Mucosa of descending colon (tissue), 3 donors: ENCODE data around the gene ARID1B. TPM values are rescaled to one million over a fixed set of nuclear protein-coding genes. Genes with fewer than 3 reads are reported as not detected.

Source experiments
- ATAC-seq: fragments of 200-7000 bp; cut with Tn5 transposase; one replicate; pipeline ENCODE4 v1.9.1; 2020; ENCODE audit warnings: mild to moderate bottlenecking, moderate library complexity
- DNase-seq, 3 donors: peaks; one replicate each; pipeline ENCODE4 v3.0.0-alpha.2; 2020
- H3K36me3 ChIP-seq: fragments of 200-600 bp; one replicate; pipeline ENCODE4 v1.8.0; 2021; ENCODE audit warnings: low read depth, mild to moderate bottlenecking
- H3K4me1 ChIP-seq: fragments of 200-600 bp; one replicate; pipeline ENCODE4 v1.8.0; 2021; ENCODE audit warnings: low read depth, mild to moderate bottlenecking
- H3K4me3 ChIP-seq: fragments of 200-600 bp; one replicate; pipeline ENCODE4 v1.8.0; 2021; ENCODE audit warnings: mild to moderate bottlenecking
- H3K9me3 ChIP-seq: fragments of 200-600 bp; one replicate; pipeline ENCODE4 v1.8.0; 2021; ENCODE audit warnings: mild to moderate bottlenecking
- intact Hi-C, 2 donors: fragments of 100-400 bp; cut with DNase I in 1 of 2; cut with micrococcal nuclease in 1 of 2; formaldehyde crosslinking; loops; one replicate each; pipeline versions ENCODE4 v1.11.0 to v1.11.1; 2022; cut with DNase I, micrococcal nuclease
- total RNA-seq, 3 donors: library from RNA; stranded (reverse); fragmentation: NEBNext Ultra II Directional in 2 of 3; extraction: Animal tissue kit (Norgen Biotek cat#: 25700) in 2 of 3; gene quantifications; one replicate each; pipeline versions ENCODE4 v1.2.1 to v1.2.4, GENCODE V29; 2021 to 2023
- TF ChIP-seq, protein P1 (sequence below): fragments of 200-600 bp; IDR thresholded peaks from one replicate; pipeline ENCODE4 v1.8.0; 2022; ENCODE audit warnings: antibody characterized with exemption, mild to moderate bottlenecking
- donor health status: DM: no; HTN: no; CAD: no; lungs with moderate emphysema.
- donor health status: DM: no; HTN: no; CAD: no.
- donor health status: DM: no; HTN: yes; CAD: no.

The ARID1B gene
- total RNA-seq, 3 donors from 2014 or later: 71.8 to 102 (median 101) TPM

DNA sequence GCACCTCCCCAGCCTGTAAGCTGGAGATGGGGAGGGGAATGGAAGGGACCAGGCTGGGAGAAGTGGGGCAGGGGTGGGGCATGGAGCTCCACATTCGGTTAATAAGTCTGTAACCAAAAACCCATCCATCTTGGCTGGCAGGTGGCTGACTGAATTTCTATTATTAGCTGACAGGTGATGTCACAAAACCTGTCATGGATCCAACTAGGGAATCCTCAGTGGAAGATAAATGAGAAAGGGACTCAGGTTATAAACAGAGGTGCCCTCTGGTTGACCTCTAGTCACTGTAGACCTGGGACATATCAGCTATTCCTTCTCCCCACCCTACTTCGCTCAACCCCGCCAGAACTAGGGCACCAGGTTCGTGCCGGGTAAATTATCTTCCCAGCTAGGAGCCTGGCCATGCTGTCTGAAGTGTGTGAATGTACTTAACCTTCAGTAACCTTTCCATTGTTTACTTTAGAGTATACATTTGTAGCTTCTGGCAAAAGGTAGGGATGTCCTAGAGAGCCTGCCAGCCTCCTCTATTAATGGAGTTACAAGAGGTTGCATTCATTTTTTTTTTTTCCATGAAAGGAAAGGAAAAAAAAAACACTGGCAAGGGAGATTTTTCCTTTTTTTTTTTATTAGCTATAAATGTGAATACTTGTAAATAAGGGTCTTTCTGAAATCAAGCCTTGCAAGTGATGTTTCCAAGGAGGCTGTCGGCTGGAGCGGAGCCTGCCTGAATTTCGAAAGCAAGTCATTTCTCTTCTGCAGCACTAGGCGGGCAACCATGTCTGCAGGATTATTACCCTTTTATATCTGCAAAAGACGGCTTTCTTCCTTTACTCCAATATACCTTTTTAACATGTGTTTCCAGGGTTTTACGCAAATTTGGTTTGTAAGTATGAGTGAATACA, 410.3 kb downstream of the ARID1B start:
- Histone ChIP-seq H3K4me3 (no peak overlapping the region), H3K36me3 (no peaks in the 10 kb centered on the region), H3K4me1 (peaks cover 4% of the 10 kb centered on the region), H3K9me3 (no peaks in the 10 kb centered on the region)
- ATAC-seq (peak; percentile 22), DNase-seq (no peak)
- intact Hi-C loops: loop anchor here in 1 of 2 donors (10.0 kb wide), 1 partner anchor 153 kb away; no protein-coding TSS in a partner anchor
- TF ChIP-seq, protein P1, sequence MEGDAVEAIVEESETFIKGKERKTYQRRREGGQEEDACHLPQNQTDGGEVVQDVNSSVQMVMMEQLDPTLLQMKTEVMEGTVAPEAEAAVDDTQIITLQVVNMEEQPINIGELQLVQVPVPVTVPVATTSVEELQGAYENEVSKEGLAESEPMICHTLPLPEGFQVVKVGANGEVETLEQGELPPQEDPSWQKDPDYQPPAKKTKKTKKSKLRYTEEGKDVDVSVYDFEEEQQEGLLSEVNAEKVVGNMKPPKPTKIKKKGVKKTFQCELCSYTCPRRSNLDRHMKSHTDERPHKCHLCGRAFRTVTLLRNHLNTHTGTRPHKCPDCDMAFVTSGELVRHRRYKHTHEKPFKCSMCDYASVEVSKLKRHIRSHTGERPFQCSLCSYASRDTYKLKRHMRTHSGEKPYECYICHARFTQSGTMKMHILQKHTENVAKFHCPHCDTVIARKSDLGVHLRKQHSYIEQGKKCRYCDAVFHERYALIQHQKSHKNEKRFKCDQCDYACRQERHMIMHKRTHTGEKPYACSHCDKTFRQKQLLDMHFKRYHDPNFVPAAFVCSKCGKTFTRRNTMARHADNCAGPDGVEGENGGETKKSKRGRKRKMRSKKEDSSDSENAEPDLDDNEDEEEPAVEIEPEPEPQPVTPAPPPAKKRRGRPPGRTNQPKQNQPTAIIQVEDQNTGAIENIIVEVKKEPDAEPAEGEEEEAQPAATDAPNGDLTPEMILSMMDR: no peak

DNA sequence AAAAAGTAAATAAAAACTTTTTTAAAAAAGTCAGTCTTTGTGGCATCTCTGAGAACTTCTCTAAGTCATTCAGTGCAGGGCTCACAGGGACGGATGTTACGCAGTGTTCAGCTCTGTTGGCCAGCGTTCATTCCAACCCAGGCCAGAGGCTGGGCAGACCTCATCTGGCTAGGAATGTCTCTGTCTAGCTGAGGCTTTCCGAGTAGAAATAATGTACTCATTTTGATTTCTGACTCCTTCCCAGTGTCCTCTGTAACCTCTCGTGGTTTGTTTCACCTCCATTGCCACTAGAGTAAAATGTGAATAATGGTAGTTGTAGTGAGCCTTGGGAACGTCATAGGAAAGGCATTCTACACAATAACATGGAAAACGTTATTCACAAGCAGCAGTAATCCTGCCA, 411.0 kb downstream of the ARID1B start:
- Histone ChIP-seq H3K36me3 (no peaks in the 10 kb centered on the region), H3K4me1 (no peaks in the 10 kb centered on the region), H3K9me3 (no peaks in the 10 kb centered on the region), H3K4me3 (no peak overlapping the region)
- DNase-seq: no peak
- TF ChIP-seq, protein P1: no peak
- no peak for ATAC-seq
- intact Hi-C loops: loop anchor here in 1 of 2 donors (10.0 kb wide), 1 partner anchor 153 kb away; no protein-coding TSS in a partner anchor

DNA sequence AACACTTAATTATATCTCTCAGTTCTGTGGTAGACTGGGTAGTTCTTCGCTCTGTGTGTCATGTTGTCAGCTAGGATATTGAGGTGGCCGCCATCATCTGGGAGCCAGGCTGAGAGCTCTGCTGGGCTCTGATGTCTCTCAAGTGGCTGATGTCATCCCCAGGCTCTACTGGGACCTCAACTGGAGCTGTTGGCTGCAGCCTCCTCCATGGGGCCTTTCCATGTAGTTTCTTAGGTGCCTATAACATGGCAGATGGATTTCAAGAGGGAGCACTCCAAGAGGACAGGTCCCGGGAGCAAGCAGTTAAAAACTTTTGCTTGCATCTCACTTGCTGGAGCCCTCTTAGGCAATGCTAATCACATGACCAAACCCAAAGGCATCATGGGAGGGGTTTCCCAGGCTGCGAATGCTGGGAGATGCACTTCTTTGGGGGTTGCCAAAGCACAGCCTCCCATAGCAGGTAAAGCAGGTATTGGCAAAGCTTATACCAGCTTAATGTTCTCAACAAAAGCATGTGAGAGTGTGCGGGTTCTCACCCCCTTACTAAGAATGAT, 416.3 kb downstream of the ARID1B start:
- H3K36me3 ChIP-seq: no peaks in the 10 kb centered on the region
- DNase-seq (no peak), ATAC-seq (no peak)
- H3K4me3 ChIP-seq: no peak overlapping the region
- TF ChIP-seq, protein P1: no peak
- H3K9me3 ChIP-seq: no peaks in the 10 kb centered on the region
- H3K4me1 ChIP-seq: no peaks in the 10 kb centered on the region
- intact Hi-C loops: no loop called here

DNA sequence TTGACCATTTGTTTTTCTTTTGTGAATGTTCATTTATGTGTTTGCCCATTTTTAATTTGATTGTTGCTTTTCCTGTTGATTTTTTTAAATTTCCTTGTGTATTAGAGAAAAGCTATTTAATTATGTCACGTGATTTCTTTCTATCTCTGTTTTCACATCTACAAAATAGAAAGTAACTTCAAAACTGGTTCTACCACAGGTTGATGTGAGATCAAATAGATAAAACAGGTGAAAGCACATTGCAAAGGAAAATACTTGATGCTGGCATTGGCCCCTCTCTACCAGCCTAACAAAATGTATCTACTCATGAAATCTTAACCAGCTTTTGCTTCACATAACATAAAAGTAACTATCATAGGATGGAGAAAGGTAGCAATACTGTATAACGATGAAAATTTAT, 416.9 kb downstream of the ARID1B start:
- Histone ChIP-seq H3K9me3 (no peaks in the 10 kb centered on the region), H3K4me1 (no peaks in the 10 kb centered on the region), H3K36me3 (no peaks in the 10 kb centered on the region), H3K4me3 (no peak overlapping the region)
- no peak for ATAC-seq
- TF ChIP-seq, protein P1: no peak
- intact Hi-C loops: no loop called here
- no peak for DNase-seq

DNA sequence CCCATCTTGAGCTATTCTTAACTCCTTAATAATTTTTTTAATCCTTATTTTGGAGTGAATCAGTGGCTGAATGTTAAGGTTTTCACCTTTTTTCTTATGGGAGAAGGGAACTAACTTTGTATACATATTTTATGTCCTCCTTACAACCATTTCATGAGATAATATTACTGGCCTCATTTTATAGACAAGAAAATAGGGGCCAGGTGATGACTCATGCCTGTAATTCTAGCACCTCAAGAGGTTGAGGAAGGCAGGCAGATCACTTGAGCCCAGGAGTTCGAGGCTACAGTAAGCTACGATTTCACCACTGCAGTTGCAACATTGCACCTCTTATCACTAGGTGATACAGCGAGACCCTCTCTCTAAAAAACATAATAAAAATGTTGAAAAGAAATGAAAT, 417.5 kb downstream of the ARID1B start:
- no peaks in the 10 kb centered on the region for H3K9me3 ChIP-seq
- ATAC-seq (no peak), DNase-seq (no peak)
- TF ChIP-seq, protein P1: no peak
- intact Hi-C loops: no loop called here
- no peak overlapping the region for H3K4me3 ChIP-seq
- no peaks in the 10 kb centered on the region for H3K4me1 ChIP-seq
- H3K36me3 ChIP-seq: no peaks in the 10 kb centered on the region
